ENCODE results near the gene ANKEF1.
"Not testable (repeated sequence)": the region's sequence is repeated elsewhere in the genome, so short reads cannot be mapped to it uniquely, and the experiment has no call there.

ANKEF1 gene

GRCh38 chr20:10005885-10006284 is 28.9 kb upstream of the ANKEF1 start:
- Histone ChIP-seq H3K4me3 (ENCODE audit: low read depth, low read length) (no peak overlapping the region), H3K9ac (ENCODE audit: low read depth, low read length) (no peak overlapping the region), H3K4me1 (ENCODE audit: control insufficient read depth, insufficient read depth, low read length) (peaks cover 14% of the 10 kb centered on the region), H3K9me3 (ENCODE audit: control insufficient read depth, insufficient read depth, low read length) (no peaks in the 10 kb centered on the region), H3K36me3 (ENCODE audit: control insufficient read depth, insufficient read depth, low read length) (no peaks in the 10 kb centered on the region), H3K27me3 (ENCODE audit: control insufficient read depth, insufficient read depth, low read length) (no peaks in the 10 kb centered on the region)

GRCh38 chr20:10006447-10007090 is 28.2 kb upstream of the ANKEF1 start:
- Histone ChIP-seq H3K27me3 (ENCODE audit: control insufficient read depth, insufficient read depth, low read length) (no peaks in the 10 kb centered on the region), H3K4me3 (ENCODE audit: low read depth, low read length) (no peak overlapping the region), H3K36me3 (ENCODE audit: control insufficient read depth, insufficient read depth, low read length) (no peaks in the 10 kb centered on the region), H3K9me3 (ENCODE audit: control insufficient read depth, insufficient read depth, low read length) (no peaks in the 10 kb centered on the region), H3K9ac (ENCODE audit: low read depth, low read length) (no peak overlapping the region), H3K4me1 (ENCODE audit: control insufficient read depth, insufficient read depth, low read length) (peaks cover 14% of the 10 kb centered on the region)

- H3K27me3 ChIP-seq (ENCODE audit: control insufficient read depth, insufficient read depth, low read length), result no peaks in the 10 kb centered on the region
- H3K36me3 ChIP-seq (ENCODE audit: control insufficient read depth, insufficient read depth, low read length), result no peaks in the 10 kb centered on the region
- peaks cover 14% of the 10 kb centered on the region for H3K4me1 ChIP-seq (ENCODE audit: control insufficient read depth, insufficient read depth, low read length)
- H3K4me3 ChIP-seq (ENCODE audit: low read depth, low read length), result no peak overlapping the region
- H3K9me3 ChIP-seq (ENCODE audit: control insufficient read depth, insufficient read depth, low read length), result no peaks in the 10 kb centered on the region
- no peak overlapping the region for H3K9ac ChIP-seq (ENCODE audit: low read depth, low read length)
Observed at GRCh38 chr20:10007158-10007557, 27.6 kb upstream of the ANKEF1 start.

- no peak overlapping the region for H3K9ac ChIP-seq (ENCODE audit: low read depth, low read length)
- H3K27me3 ChIP-seq (ENCODE audit: control insufficient read depth, insufficient read depth, low read length), result no peaks in the 10 kb centered on the region
- no peaks in the 10 kb centered on the region for H3K9me3 ChIP-seq (ENCODE audit: control insufficient read depth, insufficient read depth, low read length)
- peaks cover 14% of the 10 kb centered on the region for H3K4me1 ChIP-seq (ENCODE audit: control insufficient read depth, insufficient read depth, low read length)
- no peaks in the 10 kb centered on the region for H3K36me3 ChIP-seq (ENCODE audit: control insufficient read depth, insufficient read depth, low read length)
- no peak overlapping the region for H3K4me3 ChIP-seq (ENCODE audit: low read depth, low read length)
Observed at GRCh38 chr20:10007747-10008146, 27.0 kb upstream of the ANKEF1 start.

- no peak overlapping the region for H3K4me3 ChIP-seq (ENCODE audit: low read depth, low read length)
- H3K9ac ChIP-seq (ENCODE audit: low read depth, low read length), result no peak overlapping the region
- no peaks in the 10 kb centered on the region for H3K4me1 ChIP-seq (ENCODE audit: control insufficient read depth, insufficient read depth, low read length)
- H3K27me3 ChIP-seq (ENCODE audit: control insufficient read depth, insufficient read depth, low read length), result no peaks in the 10 kb centered on the region
- H3K36me3 ChIP-seq (ENCODE audit: control insufficient read depth, insufficient read depth, low read length), result no peaks in the 10 kb centered on the region
- no peaks in the 10 kb centered on the region for H3K9me3 ChIP-seq (ENCODE audit: control insufficient read depth, insufficient read depth, low read length)
Observed at GRCh38 chr20:10012464-10012863, 22.3 kb upstream of the ANKEF1 start.

GRCh38 chr20:10014431-10014830 is 20.4 kb upstream of the ANKEF1 start:
- Histone ChIP-seq H3K4me3 (ENCODE audit: low read depth, low read length) (no peak overlapping the region), H3K27me3 (ENCODE audit: control insufficient read depth, insufficient read depth, low read length) (no peaks in the 10 kb centered on the region), H3K36me3 (ENCODE audit: control insufficient read depth, insufficient read depth, low read length) (no peaks in the 10 kb centered on the region), H3K9me3 (ENCODE audit: control insufficient read depth, insufficient read depth, low read length) (no peaks in the 10 kb centered on the region), H3K9ac (ENCODE audit: low read depth, low read length) (no peak overlapping the region), H3K4me1 (ENCODE audit: control insufficient read depth, insufficient read depth, low read length) (no peaks in the 10 kb centered on the region)

GRCh38 chr20:10020937-10021336 is 13.8 kb upstream of the ANKEF1 start:
- H3K4me3 ChIP-seq (ENCODE audit: low read depth, low read length), result no peak overlapping the region
- no peaks in the 10 kb centered on the region for H3K27me3 ChIP-seq (ENCODE audit: control insufficient read depth, insufficient read depth, low read length)

GRCh38 chr20:10022625-10023024 is 12.2 kb upstream of the ANKEF1 start:
- H3K9me3 ChIP-seq (ENCODE audit: control insufficient read depth, insufficient read depth, low read length), result no peaks in the 10 kb centered on the region
- no peak overlapping the region for H3K9ac ChIP-seq (ENCODE audit: low read depth, low read length)
- H3K4me1 ChIP-seq (ENCODE audit: control insufficient read depth, insufficient read depth, low read length), result no peaks in the 10 kb centered on the region
- no peaks in the 10 kb centered on the region for H3K27me3 ChIP-seq (ENCODE audit: control insufficient read depth, insufficient read depth, low read length)
- H3K4me3 ChIP-seq (ENCODE audit: low read depth, low read length), result no peak overlapping the region
- no peaks in the 10 kb centered on the region for H3K36me3 ChIP-seq (ENCODE audit: control insufficient read depth, insufficient read depth, low read length)

More at GRCh38 chr20:10020937-10021336, 13.8 kb upstream of the ANKEF1 start:
- Histone ChIP-seq H3K36me3 (ENCODE audit: control insufficient read depth, insufficient read depth, low read length) (no peaks in the 10 kb centered on the region), H3K9me3 (ENCODE audit: control insufficient read depth, insufficient read depth, low read length) (no peaks in the 10 kb centered on the region), H3K4me1 (ENCODE audit: control insufficient read depth, insufficient read depth, low read length) (no peaks in the 10 kb centered on the region), H3K9ac (ENCODE audit: low read depth, low read length) (no peak overlapping the region)

GRCh38 chr20:10023911-10024310 is 10.9 kb upstream of the ANKEF1 start:
- Histone ChIP-seq H3K36me3 (ENCODE audit: control insufficient read depth, insufficient read depth, low read length) (no peaks in the 10 kb centered on the region), H3K27me3 (ENCODE audit: control insufficient read depth, insufficient read depth, low read length) (no peaks in the 10 kb centered on the region), H3K9me3 (ENCODE audit: control insufficient read depth, insufficient read depth, low read length) (no peaks in the 10 kb centered on the region), H3K9ac (ENCODE audit: low read depth, low read length) (no peak overlapping the region), H3K4me1 (ENCODE audit: control insufficient read depth, insufficient read depth, low read length) (no peaks in the 10 kb centered on the region), H3K4me3 (ENCODE audit: low read depth, low read length) (no peak overlapping the region)

GRCh38 chr20:10031451-10032215 is 3.2 kb upstream of the ANKEF1 start:
- not testable (repeated sequence) for H3K4me3 ChIP-seq (ENCODE audit: low read depth, low read length); H3K4me1 ChIP-seq (ENCODE audit: control insufficient read depth, insufficient read depth, low read length); H3K36me3 ChIP-seq (ENCODE audit: control insufficient read depth, insufficient read depth, low read length)

GRCh38 chr20:10032269-10032668 is 2.5 kb upstream of the ANKEF1 start:
- H3K27me3 ChIP-seq (ENCODE audit: control insufficient read depth, insufficient read depth, low read length), result peaks cover 12% of the 10 kb centered on the region
- not testable (repeated sequence) for H3K4me1 ChIP-seq (ENCODE audit: control insufficient read depth, insufficient read depth, low read length); H3K9me3 ChIP-seq (ENCODE audit: control insufficient read depth, insufficient read depth, low read length); H3K9ac ChIP-seq (ENCODE audit: low read depth, low read length); H3K4me3 ChIP-seq (ENCODE audit: low read depth, low read length); H3K36me3 ChIP-seq (ENCODE audit: control insufficient read depth, insufficient read depth, low read length)

More at GRCh38 chr20:10031451-10032215, 3.2 kb upstream of the ANKEF1 start:
- peaks cover 12% of the 10 kb centered on the region for H3K27me3 ChIP-seq (ENCODE audit: control insufficient read depth, insufficient read depth, low read length)
- H3K9me3 ChIP-seq (ENCODE audit: control insufficient read depth, insufficient read depth, low read length); H3K9ac ChIP-seq (ENCODE audit: low read depth, low read length): not testable (repeated sequence)

All from iPS-15b (cell line).